ENCODE measurements around the gene MRPS25.

The MRPS25 gene

GRCh38 chr3:15102836-15103235 lies 37.7 kb upstream of the MRPS25 start:
- Histone ChIP-seq H3K23ac (ENCODE audit: low read length) (no peak overlapping the region), H3K36me3 (ENCODE audit: control insufficient read depth in 1 of 2, insufficient read depth in 2 of 2, low read length in 2 of 2) (no peaks in the 10 kb centered on the region), H3K14ac (ENCODE audit: low read length) (no peak overlapping the region), H2BK5ac (ENCODE audit: low read depth, low read length, poor library complexity) (no peak overlapping the region), H3K4me3 (ENCODE audit: low read depth, low read length) (no peak overlapping the region), H3K27ac (ENCODE audit: low read depth, low read length) (no peak overlapping the region), H2BK12ac (ENCODE audit: low read length) (no peak overlapping the region), H3K18ac (ENCODE audit: low read length) (no peak overlapping the region), H2AFZ (ENCODE audit: insufficient read depth, low read length, poor library complexity) (no peak overlapping the region), H2AK5ac (ENCODE audit: low read length) (no peak overlapping the region), H3K79me1 (ENCODE audit: low read length) (peaks cover 8% of the 10 kb centered on the region), H4K91ac (ENCODE audit: low read depth, low read length) (no peak overlapping the region), H3K4me1 (ENCODE audit: control insufficient read depth in 1 of 2, insufficient read depth in 2 of 2, low read length in 2 of 2) (peaks cover 7 to 8% of the 10 kb centered on the region in 2 experiments), H3K9ac (ENCODE audit: low read length) (no peak overlapping the region), H3K4ac (ENCODE audit: low read depth, low read length) (no peak overlapping the region), H3K27me3 (ENCODE audit: insufficient read depth, low read length) (no peaks in the 10 kb centered on the region), H3K9me3 (ENCODE audit: insufficient read depth, low read depth, low read length) (no peaks in the 10 kb centered on the region), H3K79me2 (ENCODE audit: control insufficient read depth, insufficient read depth, low read length, poor library complexity) (peaks cover 4% of the 10 kb centered on the region), H4K12ac (ENCODE audit: low read depth, low read length) (no peak overlapping the region), H3K4me2 (ENCODE audit: low read length) (no peak overlapping the region), H4K8ac (ENCODE audit: low read depth, low read length) (no peak overlapping the region), H2BK120ac (ENCODE audit: insufficient read depth, low read length, poor library complexity) (no peak overlapping the region)
- no peak for DNase-seq
- no CpG with 5 or more reads among the region's 3 CpGs for WGBS (ENCODE audit: extremely low coverage, insufficient coverage, insufficient read length)

GRCh38 chr3:15102256-15102655 lies 37.1 kb upstream of the MRPS25 start:
- H3K36me3 ChIP-seq (ENCODE audit: control insufficient read depth in 1 of 2, insufficient read depth in 2 of 2, low read length in 2 of 2) = no peaks in the 10 kb centered on the region
- H3K79me2 ChIP-seq (ENCODE audit: control insufficient read depth, insufficient read depth, low read length, poor library complexity) = peaks cover 4% of the 10 kb centered on the region
- H3K27me3 ChIP-seq (ENCODE audit: insufficient read depth, low read length) = no peaks in the 10 kb centered on the region
- WGBS (ENCODE audit: extremely low coverage, insufficient coverage, insufficient read length) = no CpG with 5 or more reads among the region's 4 CpGs
- no peak overlapping the region for H2BK12ac ChIP-seq (ENCODE audit: low read length)
- H3K27ac ChIP-seq (ENCODE audit: low read depth, low read length) = no peak overlapping the region
- peak overlapping the region; percentile 14 for H3K23ac ChIP-seq (ENCODE audit: low read length)
- H3K18ac ChIP-seq (ENCODE audit: low read length) = no peak overlapping the region
- no peak overlapping the region for H4K12ac ChIP-seq (ENCODE audit: low read depth, low read length)
- no peak overlapping the region for H3K9ac ChIP-seq (ENCODE audit: low read length)
- H2AK5ac ChIP-seq (ENCODE audit: low read length) = no peak overlapping the region
- no peak overlapping the region for H3K14ac ChIP-seq (ENCODE audit: low read length)
- no peak for DNase-seq
- H3K4me3 ChIP-seq (ENCODE audit: low read depth, low read length) = no peak overlapping the region
- no peak overlapping the region for H3K4ac ChIP-seq (ENCODE audit: low read depth, low read length)
- H4K8ac ChIP-seq (ENCODE audit: low read depth, low read length) = no peak overlapping the region
- no peak overlapping the region for H2AFZ ChIP-seq (ENCODE audit: insufficient read depth, low read length, poor library complexity)
- H2BK120ac ChIP-seq (ENCODE audit: insufficient read depth, low read length, poor library complexity) = no peak overlapping the region
- H2BK5ac ChIP-seq (ENCODE audit: low read depth, low read length, poor library complexity) = no peak overlapping the region
- H4K91ac ChIP-seq (ENCODE audit: low read depth, low read length) = no peak overlapping the region
- H3K79me1 ChIP-seq (ENCODE audit: low read length) = peaks cover 8% of the 10 kb centered on the region
- no peak overlapping the region for H3K4me2 ChIP-seq (ENCODE audit: low read length)
- H3K4me1 ChIP-seq (ENCODE audit: control insufficient read depth in 1 of 2, insufficient read depth in 2 of 2, low read length in 2 of 2) = peaks cover 10% of the 10 kb centered on the region in 2 experiments
- no peaks in the 10 kb centered on the region for H3K9me3 ChIP-seq (ENCODE audit: insufficient read depth, low read depth, low read length)

DNA sequence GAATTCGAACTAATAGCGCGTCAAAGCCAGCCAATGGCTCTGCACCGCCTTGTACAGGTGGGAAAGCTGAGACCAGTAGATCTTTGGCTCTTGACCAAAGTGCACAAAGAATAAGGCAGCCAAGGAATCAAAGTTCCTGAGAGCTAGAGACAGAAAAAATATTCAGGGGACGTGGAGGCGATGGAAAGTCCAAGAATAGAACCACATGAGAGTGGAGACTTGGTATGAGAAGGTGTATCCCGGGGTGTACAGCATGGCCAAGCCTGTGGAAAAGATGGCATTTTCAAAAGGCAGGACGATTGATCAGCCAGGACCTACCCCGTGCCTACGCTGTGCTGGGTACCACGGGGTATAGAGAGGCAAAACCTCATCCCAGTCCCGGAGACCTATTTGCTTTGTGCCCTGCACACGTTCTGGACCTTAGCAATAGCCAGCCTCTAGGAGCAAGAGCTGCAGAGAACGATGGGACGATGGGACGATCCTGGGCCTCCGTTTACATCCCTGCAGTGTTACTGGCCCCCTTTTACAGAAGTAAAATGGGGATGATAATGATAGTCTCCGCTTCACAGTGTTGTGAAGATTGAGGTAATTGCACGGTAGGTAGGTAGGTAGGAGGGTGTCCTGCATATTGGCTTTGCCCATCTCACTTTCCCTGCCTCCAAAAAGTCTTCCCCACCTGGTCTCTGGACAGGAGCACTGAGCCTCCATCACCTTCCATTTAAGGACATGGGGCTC lies 34.4 kb upstream of the MRPS25 start:
- peak overlapping the region; percentile 80 for H2AFZ ChIP-seq (ENCODE audit: insufficient read depth, low read length, poor library complexity)
- peaks cover 8 to 11% of the 10 kb centered on the region in 2 experiments for H3K36me3 ChIP-seq (ENCODE audit: control insufficient read depth in 1 of 2, insufficient read depth in 2 of 2, low read length in 2 of 2)
- peak overlapping the region; percentile 23 for H2BK5ac ChIP-seq (ENCODE audit: low read depth, low read length, poor library complexity)
- peaks cover 4% of the 10 kb centered on the region for H3K79me2 ChIP-seq (ENCODE audit: control insufficient read depth, insufficient read depth, low read length, poor library complexity)
- H3K27ac ChIP-seq (ENCODE audit: low read depth, low read length) = no peak overlapping the region
- peak overlapping the region; percentile 77 for H3K4me2 ChIP-seq (ENCODE audit: low read length)
- WGBS (ENCODE audit: extremely low coverage, insufficient coverage, insufficient read length) = no CpG with 5 or more reads among the region's 19 CpGs
- peak overlapping the region; percentile 52 for H4K91ac ChIP-seq (ENCODE audit: low read depth, low read length)
- H3K79me1 ChIP-seq (ENCODE audit: low read length) = peaks cover 8% of the 10 kb centered on the region
- H4K8ac ChIP-seq (ENCODE audit: low read depth, low read length) = peak overlapping the region; percentile 93
- H3K9ac ChIP-seq (ENCODE audit: low read length) = peak overlapping the region; percentile 83
- H2BK12ac ChIP-seq (ENCODE audit: low read length) = no peak overlapping the region
- H3K27me3 ChIP-seq (ENCODE audit: insufficient read depth, low read length) = no peaks in the 10 kb centered on the region
- DNase-seq = no peak
- H2BK120ac ChIP-seq (ENCODE audit: insufficient read depth, low read length, poor library complexity) = peak overlapping the region; percentile 30
- H3K4me1 ChIP-seq (ENCODE audit: control insufficient read depth in 1 of 2, insufficient read depth in 2 of 2, low read length in 2 of 2) = peaks cover 10% of the 10 kb centered on the region in 2 experiments
- peak overlapping the region; percentile 26 for H3K4ac ChIP-seq (ENCODE audit: low read depth, low read length)
- peak overlapping the region; percentile 77 for H3K4me3 ChIP-seq (ENCODE audit: low read depth, low read length)
- peak overlapping the region; percentile 71 for H4K12ac ChIP-seq (ENCODE audit: low read depth, low read length)
- no peak overlapping the region for H3K23ac ChIP-seq (ENCODE audit: low read length)
- H3K18ac ChIP-seq (ENCODE audit: low read length) = peak overlapping the region; percentile 67
- H3K14ac ChIP-seq (ENCODE audit: low read length) = peak overlapping the region; percentile 63
- H2AK5ac ChIP-seq (ENCODE audit: low read length) = peak overlapping the region; percentile 18
- H3K9me3 ChIP-seq (ENCODE audit: insufficient read depth, low read depth, low read length) = no peaks in the 10 kb centered on the region

- peak within 1 kb of the TSS; percentile 52 for H4K91ac ChIP-seq (ENCODE audit: low read depth, low read length)
- peaks cover 8% of the 10 kb centered on the region for H3K79me1 ChIP-seq (ENCODE audit: low read length)
- H3K9ac ChIP-seq (ENCODE audit: low read length) = peak within 1 kb of the TSS; percentile 83
- peak within 1 kb of the TSS; percentile 23 for H2BK5ac ChIP-seq (ENCODE audit: low read depth, low read length, poor library complexity)
- H3K27ac ChIP-seq (ENCODE audit: low read depth, low read length) = peak within 1 kb of the TSS; percentile 18
- H2BK120ac ChIP-seq (ENCODE audit: insufficient read depth, low read length, poor library complexity) = peak within 1 kb of the TSS; percentile 71
- H3K23ac ChIP-seq (ENCODE audit: low read length) = peak within 1 kb of the TSS; percentile 1
- peak within 1 kb of the TSS; percentile 95 for H3K4me3 ChIP-seq (ENCODE audit: low read depth, low read length)
- peak within 1 kb of the TSS; percentile 80 for H2AFZ ChIP-seq (ENCODE audit: insufficient read depth, low read length, poor library complexity)
- no peak within 1 kb of the TSS for H2BK12ac ChIP-seq (ENCODE audit: low read length)
- peak within 1 kb of the TSS; percentile 63 for H3K14ac ChIP-seq (ENCODE audit: low read length)
- WGBS (ENCODE audit: extremely low coverage, insufficient coverage, insufficient read length) = no CpG with 5 or more reads among the region's 72 CpGs
- peak; percentile 91 to 98 for DNase-seq
- peak within 1 kb of the TSS; percentile 70 for H3K4ac ChIP-seq (ENCODE audit: low read depth, low read length)
- H4K8ac ChIP-seq (ENCODE audit: low read depth, low read length) = peak within 1 kb of the TSS; percentile 93
- peaks cover 10% of the 10 kb centered on the region in 2 experiments for H3K4me1 ChIP-seq (ENCODE audit: control insufficient read depth in 1 of 2, insufficient read depth in 2 of 2, low read length in 2 of 2)
- H3K18ac ChIP-seq (ENCODE audit: low read length) = peak within 1 kb of the TSS; percentile 67
- H3K9me3 ChIP-seq (ENCODE audit: insufficient read depth, low read depth, low read length) = no peaks in the 10 kb centered on the region
- H3K79me2 ChIP-seq (ENCODE audit: control insufficient read depth, insufficient read depth, low read length, poor library complexity) = peaks cover 4% of the 10 kb centered on the region
- peak within 1 kb of the TSS; percentile 72 for H4K12ac ChIP-seq (ENCODE audit: low read depth, low read length)
- no peaks in the 10 kb centered on the region for H3K27me3 ChIP-seq (ENCODE audit: insufficient read depth, low read length)
- peaks cover 11 to 14% of the 10 kb centered on the region in 2 experiments for H3K36me3 ChIP-seq (ENCODE audit: control insufficient read depth in 1 of 2, insufficient read depth in 2 of 2, low read length in 2 of 2)
- peak within 1 kb of the TSS; percentile 18 for H2AK5ac ChIP-seq (ENCODE audit: low read length)
- peak within 1 kb of the TSS; percentile 82 for H3K4me2 ChIP-seq (ENCODE audit: low read length)
Measured at GRCh38 chr3:15098503-15099363, 33.6 kb upstream of the MRPS25 start, which contains the start of gene RBSN. RBSN (minus strand) TSS chr3:15099148; CDS start chr3:15096120, 3,028 bp downstream.

Measured in trophoblast cell (in vitro differentiated cells and primary cell).